Measurements from ENCODE around the gene ZBTB5. TPM values are rescaled to one million over a fixed set of nuclear protein-coding genes. Genes with fewer than 3 reads are reported as not detected.
A peak's percentile ranks its signal among the peaks of the same experiment; 100 is the strongest.

ZBTB5 gene
- total and polyA plus RNA-seq, 8 donors = 2.8 to 7.5 (median 4.8) TPM

GRCh38 chr9:37419204-37419603 lies 46.0 kb downstream of the ZBTB5 start:
- FAIRE-seq (no peak), ATAC-seq (no peak), DNase-seq (peak in 1 of 6 donors; percentile 9)
- no peaks in the 10 kb centered on the region for H3K9me3 ChIP-seq
- TF ChIP-seq CTCF (IDR thresholded peaks at IDR 0.05) = no peak
- no peaks in the 10 kb centered on the region for H3K27me3 ChIP-seq
- no peak overlapping the region for H3K27ac ChIP-seq
- 85 to 94% methylated on average over 5 of the region's 5 CpGs for WGBS, 2 donors
- H3K4me3 ChIP-seq = no peak overlapping the region
- intact Hi-C loops (cut with DNase I) = no loop called here
- H3K36me3 ChIP-seq = no peaks in the 10 kb centered on the region
- H3K4me1 ChIP-seq = peaks cover 9 to 16% (median 15%) of the 10 kb centered on the region in 3 donors

- DNase-seq = peak in 1 of 6 donors; percentile 58
- Histone ChIP-seq H3K27me3 (no peaks in the 10 kb centered on the region), H3K4me1 (peaks cover 0 to 6% (median 5%) of the 10 kb centered on the region in 3 donors), H3K9me3 (no peaks in the 10 kb centered on the region), H3K4me3 (no peak overlapping the region), H3K36me3 (no peaks in the 10 kb centered on the region), H3K27ac (no peak overlapping the region)
- peak in 1 of 4 donors; percentile 8 for ATAC-seq
- intact Hi-C loops (cut with DNase I) = no loop called here
- FAIRE-seq = no peak
- no peak for TF ChIP-seq CTCF (IDR thresholded peaks at IDR 0.05)
- 67 to 68% methylated on average over 9 of the region's 9 CpGs for WGBS, 2 donors
These were observed 47.2 kb downstream of the ZBTB5 start for GRCh38 chr9:37417857-37418618.

GRCh38 chr9:37417252-37417803 lies 47.9 kb downstream of the ZBTB5 start:
- Histone ChIP-seq H3K27me3 (no peaks in the 10 kb centered on the region), H3K4me3 (no peak overlapping the region), H3K36me3 (no peaks in the 10 kb centered on the region), H3K4me1 (peaks cover 0 to 6% (median 5%) of the 10 kb centered on the region in 3 donors), H3K9me3 (no peaks in the 10 kb centered on the region), H3K27ac (no peak overlapping the region)
- FAIRE-seq (no peak), ATAC-seq (no peak), DNase-seq (peak in 1 of 6 donors; percentile 50)
- no peak for TF ChIP-seq CTCF (IDR thresholded peaks at IDR 0.05)
- intact Hi-C loops (cut with DNase I) = no loop called here
- 82 to 88% methylated on average over 9 of the region's 9 CpGs for WGBS, 2 donors

- DNase-seq (peak; percentile 65 to 85 (median 76)), ATAC-seq (peak; percentile 87 to 91 (median 89)), FAIRE-seq (no peak)
- intact Hi-C loops (cut with DNase I) = no loop called here
- 23 to 27% methylated on average over 22 of the region's 22 CpGs for WGBS, 2 donors
- Histone ChIP-seq H3K9me3 (no peaks in the 10 kb centered on the region), H3K27me3 (no peaks in the 10 kb centered on the region), H3K27ac (no peak overlapping the region), H3K4me1 (no peaks in the 10 kb centered on the region), H3K36me3 (no peaks in the 10 kb centered on the region), H3K4me3 (no peak overlapping the region)
- peak; percentile 66 to 85 (median 82) for TF ChIP-seq CTCF (IDR thresholded peaks at IDR 0.05)
These were observed 50.1 kb downstream of the ZBTB5 start for GRCh38 chr9:37415011-37415719.

Data from pancreas (tissue), 10 donors.